ENCODE results near the gene PFKFB4.

PFKFB4 gene

GRCh38 chr3:48548729-48549705, 7.6 kb downstream of the PFKFB4 start:
- Histone ChIP-seq H3K27me3 (ENCODE audit: low read length) (no peaks in the 10 kb centered on the region), H3K79me2 (ENCODE audit: insufficient read depth, low read length) (no peaks in the 10 kb centered on the region), H4K20me1 (ENCODE audit: low read depth, low read length) (no peaks in the 10 kb centered on the region), H3K9me2 (replicated peaks; ENCODE audit: insufficient read depth, low read length) (no peaks in the 10 kb centered on the region), H3K4me2 (ENCODE audit: low read depth, low read length, poor library complexity, severe bottlenecking) (no peak overlapping the region), H3K4me3 (ENCODE audit: insufficient read depth, low read length, poor library complexity, severe bottlenecking) (no peak overlapping the region), H3K27ac (ENCODE audit: low read depth, low read length) (no peak overlapping the region), H3F3A (ENCODE audit: insufficient read depth) (no peaks in the 10 kb centered on the region), H3K36me3 (ENCODE audit: low read length) (no peaks in the 10 kb centered on the region), H3K9ac (ENCODE audit: low read length) (no peak overlapping the region), H2AFZ (ENCODE audit: low read depth, low read length, severe bottlenecking) (no peak overlapping the region), H3K9me3 (ENCODE audit: insufficient read depth, low read length) (no peaks in the 10 kb centered on the region)
- TF ChIP-seq, protein P1, sequence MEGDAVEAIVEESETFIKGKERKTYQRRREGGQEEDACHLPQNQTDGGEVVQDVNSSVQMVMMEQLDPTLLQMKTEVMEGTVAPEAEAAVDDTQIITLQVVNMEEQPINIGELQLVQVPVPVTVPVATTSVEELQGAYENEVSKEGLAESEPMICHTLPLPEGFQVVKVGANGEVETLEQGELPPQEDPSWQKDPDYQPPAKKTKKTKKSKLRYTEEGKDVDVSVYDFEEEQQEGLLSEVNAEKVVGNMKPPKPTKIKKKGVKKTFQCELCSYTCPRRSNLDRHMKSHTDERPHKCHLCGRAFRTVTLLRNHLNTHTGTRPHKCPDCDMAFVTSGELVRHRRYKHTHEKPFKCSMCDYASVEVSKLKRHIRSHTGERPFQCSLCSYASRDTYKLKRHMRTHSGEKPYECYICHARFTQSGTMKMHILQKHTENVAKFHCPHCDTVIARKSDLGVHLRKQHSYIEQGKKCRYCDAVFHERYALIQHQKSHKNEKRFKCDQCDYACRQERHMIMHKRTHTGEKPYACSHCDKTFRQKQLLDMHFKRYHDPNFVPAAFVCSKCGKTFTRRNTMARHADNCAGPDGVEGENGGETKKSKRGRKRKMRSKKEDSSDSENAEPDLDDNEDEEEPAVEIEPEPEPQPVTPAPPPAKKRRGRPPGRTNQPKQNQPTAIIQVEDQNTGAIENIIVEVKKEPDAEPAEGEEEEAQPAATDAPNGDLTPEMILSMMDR (IDR thresholded peaks at IDR 0.05; ENCODE audit: insufficient read depth, low read length, poor library complexity, severe bottlenecking), result peak; percentile 90
- no peak for TF ChIP-seq EZH2phosphoT487 (conservative IDR thresholded peaks at IDR 0.05; ENCODE audit: low read length)

DNA sequence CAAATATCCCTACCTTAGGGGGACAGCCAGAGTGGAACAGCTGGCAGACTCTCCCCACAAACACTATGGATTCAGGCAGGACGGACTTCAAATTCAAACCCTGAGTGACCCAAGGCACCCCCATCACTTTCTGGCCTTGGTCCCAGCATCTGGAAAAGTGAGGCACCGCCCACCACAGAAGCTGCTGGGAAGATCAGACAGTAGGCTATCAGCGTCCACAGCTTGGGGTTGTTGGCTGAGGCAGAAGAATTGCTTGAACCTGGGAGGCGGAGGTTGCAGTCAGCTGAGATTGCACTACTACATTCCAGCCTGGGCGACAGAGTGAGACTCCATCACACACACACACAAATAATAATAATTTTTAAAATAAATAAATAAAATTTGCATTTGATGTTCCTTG, 8.5 kb downstream of the PFKFB4 start:
- no peak overlapping the region for H3K9ac ChIP-seq (ENCODE audit: low read length)
- H3K4me3 ChIP-seq (ENCODE audit: insufficient read depth, low read length, poor library complexity, severe bottlenecking), result no peak overlapping the region
- TF ChIP-seq, protein P1 (IDR thresholded peaks at IDR 0.05; ENCODE audit: insufficient read depth, low read length, poor library complexity, severe bottlenecking), result no peak
- no peak for TF ChIP-seq EZH2phosphoT487 (conservative IDR thresholded peaks at IDR 0.05; ENCODE audit: low read length)
- no peaks in the 10 kb centered on the region for H3K9me2 ChIP-seq (replicated peaks; ENCODE audit: insufficient read depth, low read length)
- H4K20me1 ChIP-seq (ENCODE audit: low read depth, low read length), result no peaks in the 10 kb centered on the region
- no peak overlapping the region for H3K4me2 ChIP-seq (ENCODE audit: low read depth, low read length, poor library complexity, severe bottlenecking)
- H3K9me3 ChIP-seq (ENCODE audit: insufficient read depth, low read length), result no peaks in the 10 kb centered on the region
- no peaks in the 10 kb centered on the region for H3F3A ChIP-seq (ENCODE audit: insufficient read depth)
- H3K27ac ChIP-seq (ENCODE audit: low read depth, low read length), result no peak overlapping the region
- no peaks in the 10 kb centered on the region for H3K36me3 ChIP-seq (ENCODE audit: low read length)
- H3K27me3 ChIP-seq (ENCODE audit: low read length), result no peaks in the 10 kb centered on the region
- H2AFZ ChIP-seq (ENCODE audit: low read depth, low read length, severe bottlenecking), result no peak overlapping the region
- H3K79me2 ChIP-seq (ENCODE audit: insufficient read depth, low read length), result no peaks in the 10 kb centered on the region

GRCh38 chr3:48546203-48546829, 10.3 kb downstream of the PFKFB4 start:
- no peaks in the 10 kb centered on the region for H3K9me2 ChIP-seq (replicated peaks; ENCODE audit: insufficient read depth, low read length)
- H3K9ac ChIP-seq (ENCODE audit: low read length), result no peak overlapping the region
- no peaks in the 10 kb centered on the region for H3K79me2 ChIP-seq (ENCODE audit: insufficient read depth, low read length)
- H4K20me1 ChIP-seq (ENCODE audit: low read depth, low read length), result no peaks in the 10 kb centered on the region
- no peak overlapping the region for H3K27ac ChIP-seq (ENCODE audit: low read depth, low read length)
- no peaks in the 10 kb centered on the region for H3K36me3 ChIP-seq (ENCODE audit: low read length)
- H3K9me3 ChIP-seq (ENCODE audit: insufficient read depth, low read length), result no peaks in the 10 kb centered on the region
- TF ChIP-seq, protein P1 (IDR thresholded peaks at IDR 0.05; ENCODE audit: insufficient read depth, low read length, poor library complexity, severe bottlenecking), result no peak
- no peak for TF ChIP-seq EZH2phosphoT487 (conservative IDR thresholded peaks at IDR 0.05; ENCODE audit: low read length)
- no peak overlapping the region for H2AFZ ChIP-seq (ENCODE audit: low read depth, low read length, severe bottlenecking)
- no peak overlapping the region for H3K4me2 ChIP-seq (ENCODE audit: low read depth, low read length, poor library complexity, severe bottlenecking)
- no peaks in the 10 kb centered on the region for H3F3A ChIP-seq (ENCODE audit: insufficient read depth)
- no peaks in the 10 kb centered on the region for H3K27me3 ChIP-seq (ENCODE audit: low read length)
- H3K4me3 ChIP-seq (ENCODE audit: insufficient read depth, low read length, poor library complexity, severe bottlenecking), result no peak overlapping the region

Measured in SU-DHL-6 (cell line).